Measurements from ENCODE around the gene CRAT. TPM values are rescaled to one million over a fixed set of nuclear protein-coding genes. Genes with fewer than 3 reads are reported as not detected.

The CRAT gene
- polyA plus RNA-seq (2013, experiment 1 of 2): 1.8 TPM
- 1.5 TPM for polyA plus RNA-seq (2013, experiment 2 of 2)

DNA sequence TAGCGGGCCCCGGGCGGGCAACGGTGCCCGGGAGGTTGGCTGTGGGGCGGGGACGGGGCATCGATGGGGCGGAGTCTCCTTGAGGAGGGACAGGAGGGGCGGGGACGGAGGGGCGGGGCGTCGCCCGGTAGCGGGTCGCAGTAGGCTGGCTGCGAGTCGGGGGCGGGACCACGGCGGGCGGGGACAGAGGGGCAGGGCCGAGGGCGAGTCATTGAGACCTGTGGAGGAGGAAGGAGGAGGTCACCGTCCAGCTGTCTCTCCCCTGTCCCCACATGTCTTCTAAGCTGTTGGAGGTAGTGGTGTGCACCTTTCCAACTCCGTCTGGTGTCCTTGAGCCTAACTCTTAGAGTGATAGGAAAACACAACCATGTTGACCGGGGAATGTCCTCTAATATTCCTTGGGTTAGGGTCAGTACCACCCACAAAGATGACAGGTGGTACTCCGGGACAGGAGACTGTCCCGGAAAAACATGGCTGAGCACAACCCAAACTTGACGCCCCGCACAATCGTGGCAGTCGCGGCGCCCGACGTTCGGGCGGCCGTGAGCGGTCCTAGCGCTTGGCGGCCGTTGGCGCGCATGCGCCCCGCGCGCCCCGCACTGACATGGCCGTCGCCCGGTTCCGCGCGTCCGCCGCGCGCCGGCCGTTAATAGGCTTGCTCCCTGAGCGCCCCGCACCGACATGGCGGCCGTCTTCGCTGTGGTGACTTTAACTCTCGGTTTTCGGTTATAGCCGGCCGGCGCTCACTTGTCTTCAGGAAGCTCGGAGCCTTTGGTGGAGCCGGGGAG is at the start of gene CRAT, which contains the start of gene PTPA:
Gene CRAT, minus strand, starts transcription at position 54 of the 788 bp plus-strand sequence. CDS start 284 bp downstream, outside the sequence.
Gene PTPA, plus strand, starts transcription at position 676 of the 788 bp plus-strand sequence. CDS start 186 bp downstream, outside the sequence.
- H3K9ac ChIP-seq (ENCODE audit: low read length): peak within 1 kb of the TSS; percentile 98
- H3K4me1 ChIP-seq (ENCODE audit: control insufficient read depth, low read depth, low read length): no peaks in the 10 kb centered on the region
- peaks cover 18% of the 10 kb centered on the region for H3K79me2 ChIP-seq (ENCODE audit: control insufficient read depth, insufficient read depth, low read length)
- H4K8ac ChIP-seq (ENCODE audit: low read depth, low read length): no peak within 1 kb of the TSS
- H2AK5ac ChIP-seq (ENCODE audit: low read length): peak within 1 kb of the TSS; percentile 94
- peak within 1 kb of the TSS; percentile 96 for H2BK5ac ChIP-seq (ENCODE audit: low read length)
- peak within 1 kb of the TSS; percentile 56 for H4K5ac ChIP-seq (ENCODE audit: low read length)
- no peak within 1 kb of the TSS for H2BK120ac ChIP-seq (ENCODE audit: low read depth, low read length)
- peak within 1 kb of the TSS; percentile 97 for H3K4ac ChIP-seq (ENCODE audit: low read depth, low read length)
- H3K79me1 ChIP-seq (ENCODE audit: low read length): no peaks in the 10 kb centered on the region
- peak within 1 kb of the TSS; percentile 84 for H3K4me3 ChIP-seq (ENCODE audit: low read length)
- H2BK15ac ChIP-seq (replicated peaks; ENCODE audit: low read depth): no peak within 1 kb of the TSS
- H3K27me3 ChIP-seq (ENCODE audit: insufficient read depth, low read length, poor library complexity): no peaks in the 10 kb centered on the region
- peak within 1 kb of the TSS; percentile 99 for H3K56ac ChIP-seq (ENCODE audit: low read length)
- peak within 1 kb of the TSS; percentile 100 for H3K4me2 ChIP-seq (ENCODE audit: low read length)
- WGBS (ENCODE audit: extremely low coverage, insufficient coverage, low lambda C conversion rate): no CpG with 5 or more reads among the region's 77 CpGs
- DNase-seq: peak; percentile 95
- H3K27ac ChIP-seq (ENCODE audit: low read depth, low read length): peak within 1 kb of the TSS; percentile 94
- H3K23ac ChIP-seq (ENCODE audit: low read length): peak within 1 kb of the TSS; percentile 98
- H3K36me3 ChIP-seq (ENCODE audit: control insufficient read depth, insufficient read depth, low read length): no peaks in the 10 kb centered on the region
- H3K18ac ChIP-seq (ENCODE audit: low read length): peak within 1 kb of the TSS; percentile 91

DNA sequence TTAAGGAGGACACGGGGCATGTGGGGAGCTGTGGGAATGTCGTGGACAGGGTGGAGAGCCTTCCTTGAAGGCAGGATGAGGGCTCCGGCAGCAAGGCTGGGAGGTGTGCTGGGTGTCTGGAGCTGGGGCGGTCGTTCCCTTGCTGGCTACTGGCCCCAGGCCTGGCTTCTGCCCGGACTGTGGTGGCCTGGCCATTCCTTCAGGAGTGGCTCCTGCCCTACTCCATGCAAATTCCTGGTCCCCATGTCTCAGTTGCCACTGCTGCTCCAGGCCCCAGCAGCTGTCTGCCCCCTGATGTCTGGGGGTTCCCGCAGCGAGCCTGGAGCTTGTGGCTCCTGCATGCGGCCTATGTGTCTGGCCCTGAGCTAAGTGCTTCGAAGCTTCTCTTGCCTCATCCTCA is 45.6 kb upstream of the CRAT start:
- no peaks in the 10 kb centered on the region for H3K4me1 ChIP-seq (ENCODE audit: control insufficient read depth, low read depth, low read length)
- no peak overlapping the region for H2BK5ac ChIP-seq (ENCODE audit: low read length)
- H3K4me2 ChIP-seq (ENCODE audit: low read length): no peak overlapping the region
- H3K18ac ChIP-seq (ENCODE audit: low read length): no peak overlapping the region
- no peak overlapping the region for H3K4ac ChIP-seq (ENCODE audit: low read depth, low read length)
- no peak overlapping the region for H3K4me3 ChIP-seq (ENCODE audit: low read length)
- H3K27ac ChIP-seq (ENCODE audit: low read depth, low read length): no peak overlapping the region
- H3K79me2 ChIP-seq (ENCODE audit: control insufficient read depth, insufficient read depth, low read length): no peaks in the 10 kb centered on the region
- H2AK5ac ChIP-seq (ENCODE audit: low read length): no peak overlapping the region
- H3K23ac ChIP-seq (ENCODE audit: low read length): no peak overlapping the region
- no peak for DNase-seq
- H4K8ac ChIP-seq (ENCODE audit: low read depth, low read length): no peak overlapping the region
- no peaks in the 10 kb centered on the region for H3K79me1 ChIP-seq (ENCODE audit: low read length)
- H3K36me3 ChIP-seq (ENCODE audit: control insufficient read depth, insufficient read depth, low read length): peaks cover 8% of the 10 kb centered on the region
- no peak overlapping the region for H3K56ac ChIP-seq (ENCODE audit: low read length)
- H3K9ac ChIP-seq (ENCODE audit: low read length): no peak overlapping the region
- H4K5ac ChIP-seq (ENCODE audit: low read length): no peak overlapping the region
- no peaks in the 10 kb centered on the region for H3K27me3 ChIP-seq (ENCODE audit: insufficient read depth, low read length, poor library complexity)
- no peak overlapping the region for H2BK120ac ChIP-seq (ENCODE audit: low read depth, low read length)
- H2BK15ac ChIP-seq (replicated peaks; ENCODE audit: low read depth): no peak overlapping the region
- WGBS (ENCODE audit: extremely low coverage, insufficient coverage, low lambda C conversion rate): no CpG with 5 or more reads among the region's 10 CpGs

DNA sequence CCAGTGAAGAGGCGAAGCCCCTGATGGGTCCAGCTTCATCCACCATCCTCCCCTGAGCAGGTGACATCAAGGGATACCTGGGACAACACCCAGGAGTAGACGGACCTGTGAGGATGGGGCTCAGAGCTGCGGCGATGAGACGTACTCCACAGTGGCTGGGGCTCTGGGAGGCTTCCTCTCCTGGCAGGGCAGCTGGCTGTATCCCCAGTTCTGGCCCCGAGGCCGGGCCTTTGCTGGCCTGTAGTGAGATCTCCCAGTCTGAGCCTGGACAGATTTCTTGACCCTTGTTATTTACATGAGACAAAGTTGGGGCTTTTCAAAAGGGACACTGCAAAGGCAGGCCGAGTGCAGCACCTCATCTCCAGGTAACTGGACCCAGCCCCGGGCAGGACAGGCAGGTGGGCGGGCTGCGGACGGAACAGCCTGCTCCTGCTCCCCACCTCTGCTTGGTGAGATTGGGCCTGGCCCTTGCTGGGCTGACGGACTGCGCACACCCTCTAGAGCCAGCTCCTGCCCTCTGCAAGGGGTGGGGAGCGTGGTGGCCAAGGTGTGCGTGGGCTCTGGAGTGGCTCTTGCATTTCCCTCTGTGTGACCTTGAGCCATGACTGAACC is 44.4 kb upstream of the CRAT start:
- H3K18ac ChIP-seq (ENCODE audit: low read length): no peak overlapping the region
- H3K27me3 ChIP-seq (ENCODE audit: insufficient read depth, low read length, poor library complexity): no peaks in the 10 kb centered on the region
- no CpG with 5 or more reads among the region's 16 CpGs for WGBS (ENCODE audit: extremely low coverage, insufficient coverage, low lambda C conversion rate)
- no peak overlapping the region for H2BK5ac ChIP-seq (ENCODE audit: low read length)
- no peaks in the 10 kb centered on the region for H3K4me1 ChIP-seq (ENCODE audit: control insufficient read depth, low read depth, low read length)
- no peaks in the 10 kb centered on the region for H3K79me1 ChIP-seq (ENCODE audit: low read length)
- no peak overlapping the region for H4K8ac ChIP-seq (ENCODE audit: low read depth, low read length)
- H3K56ac ChIP-seq (ENCODE audit: low read length): no peak overlapping the region
- H3K79me2 ChIP-seq (ENCODE audit: control insufficient read depth, insufficient read depth, low read length): no peaks in the 10 kb centered on the region
- H3K4me3 ChIP-seq (ENCODE audit: low read length): no peak overlapping the region
- H3K9ac ChIP-seq (ENCODE audit: low read length): no peak overlapping the region
- no peak overlapping the region for H2BK15ac ChIP-seq (replicated peaks; ENCODE audit: low read depth)
- H3K27ac ChIP-seq (ENCODE audit: low read depth, low read length): no peak overlapping the region
- peaks cover 8% of the 10 kb centered on the region for H3K36me3 ChIP-seq (ENCODE audit: control insufficient read depth, insufficient read depth, low read length)
- H2BK120ac ChIP-seq (ENCODE audit: low read depth, low read length): no peak overlapping the region
- no peak overlapping the region for H4K5ac ChIP-seq (ENCODE audit: low read length)
- DNase-seq: no peak
- no peak overlapping the region for H3K23ac ChIP-seq (ENCODE audit: low read length)
- no peak overlapping the region for H2AK5ac ChIP-seq (ENCODE audit: low read length)
- no peak overlapping the region for H3K4me2 ChIP-seq (ENCODE audit: low read length)
- H3K4ac ChIP-seq (ENCODE audit: low read depth, low read length): no peak overlapping the region

DNA sequence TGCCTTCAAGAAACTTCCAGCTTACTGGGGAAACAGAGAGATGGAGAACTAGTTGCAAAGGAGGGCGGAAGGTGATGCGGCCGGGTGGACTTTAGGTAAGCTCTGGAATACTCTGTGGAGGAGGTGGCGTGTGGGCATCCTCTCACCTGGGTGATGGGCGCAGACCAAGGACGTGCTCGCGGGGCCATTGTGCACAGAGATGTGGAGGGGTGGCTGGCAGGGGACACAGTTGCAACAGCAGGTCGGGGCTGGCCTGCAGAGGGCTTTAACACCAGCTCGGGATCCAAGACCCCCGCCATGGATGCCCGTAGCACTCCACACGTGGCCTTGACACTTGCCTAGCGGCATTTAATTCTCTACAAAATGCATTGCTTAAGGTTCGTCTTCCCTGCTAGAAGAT is 40.9 kb upstream of the CRAT start:
- Histone ChIP-seq H3K18ac (ENCODE audit: low read length) (no peak overlapping the region), H3K4me2 (ENCODE audit: low read length) (no peak overlapping the region), H3K4me3 (ENCODE audit: low read length) (no peak overlapping the region), H3K79me1 (ENCODE audit: low read length) (peaks cover 1% of the 10 kb centered on the region), H3K4me1 (ENCODE audit: control insufficient read depth, low read depth, low read length) (peaks cover under 1% of the 10 kb centered on the region), H4K8ac (ENCODE audit: low read depth, low read length) (no peak overlapping the region), H3K36me3 (ENCODE audit: control insufficient read depth, insufficient read depth, low read length) (peaks cover 11% of the 10 kb centered on the region), H2BK5ac (ENCODE audit: low read length) (no peak overlapping the region), H3K27ac (ENCODE audit: low read depth, low read length) (no peak overlapping the region), H3K56ac (ENCODE audit: low read length) (no peak overlapping the region), H3K23ac (ENCODE audit: low read length) (no peak overlapping the region), H3K79me2 (ENCODE audit: control insufficient read depth, insufficient read depth, low read length) (no peaks in the 10 kb centered on the region), H4K5ac (ENCODE audit: low read length) (no peak overlapping the region), H3K9ac (ENCODE audit: low read length) (no peak overlapping the region), H2BK15ac (replicated peaks; ENCODE audit: low read depth) (no peak overlapping the region), H2AK5ac (ENCODE audit: low read length) (no peak overlapping the region), H2BK120ac (ENCODE audit: low read depth, low read length) (no peak overlapping the region), H3K27me3 (ENCODE audit: insufficient read depth, low read length, poor library complexity) (no peaks in the 10 kb centered on the region), H3K4ac (ENCODE audit: low read depth, low read length) (no peak overlapping the region)
- no peak for DNase-seq
- no CpG with 5 or more reads among the region's 15 CpGs for WGBS (ENCODE audit: extremely low coverage, insufficient coverage, low lambda C conversion rate)

DNA sequence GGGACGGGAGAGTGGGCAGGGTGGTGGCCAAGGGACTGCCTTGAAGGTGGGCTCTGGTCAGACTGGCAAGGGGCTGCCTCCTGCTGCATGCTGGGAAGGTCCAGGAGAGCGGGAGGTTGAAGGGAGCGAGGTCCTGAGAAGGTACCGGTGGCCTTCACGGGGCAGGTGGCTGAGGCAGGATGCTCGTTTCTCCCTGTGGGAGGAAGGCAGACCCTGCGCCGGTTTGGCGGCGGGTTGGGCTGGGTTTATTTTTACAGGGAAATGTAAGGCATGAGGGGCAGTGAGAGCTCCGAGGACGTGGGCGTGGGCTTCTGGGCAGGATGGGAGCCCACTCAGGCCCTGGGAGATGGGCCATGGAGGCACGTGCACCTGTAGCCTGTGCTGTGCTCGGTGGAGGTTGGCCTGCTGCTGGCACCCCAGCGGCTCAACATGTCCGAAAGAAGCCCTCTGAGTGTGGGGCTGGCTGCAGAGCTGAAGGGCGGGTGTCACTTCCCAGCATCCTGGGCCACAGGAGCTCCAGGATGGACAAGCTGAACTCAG is 40.1 kb upstream of the CRAT start:
- Histone ChIP-seq H3K4me1 (ENCODE audit: control insufficient read depth, low read depth, low read length) (peaks cover 2% of the 10 kb centered on the region), H3K4me2 (ENCODE audit: low read length) (no peak overlapping the region)

More for the DNA sequence above, 40.1 kb upstream of the CRAT start:
- no peaks in the 10 kb centered on the region for H3K27me3 ChIP-seq (ENCODE audit: insufficient read depth, low read length, poor library complexity)
- H4K5ac ChIP-seq (ENCODE audit: low read length): no peak overlapping the region
- WGBS (ENCODE audit: extremely low coverage, insufficient coverage, low lambda C conversion rate): no CpG with 5 or more reads among the region's 18 CpGs
- no peak overlapping the region for H2BK15ac ChIP-seq (replicated peaks; ENCODE audit: low read depth)
- H2AK5ac ChIP-seq (ENCODE audit: low read length): no peak overlapping the region
- H2BK120ac ChIP-seq (ENCODE audit: low read depth, low read length): no peak overlapping the region
- no peak for DNase-seq
- no peak overlapping the region for H3K9ac ChIP-seq (ENCODE audit: low read length)
- peaks cover 9% of the 10 kb centered on the region for H3K36me3 ChIP-seq (ENCODE audit: control insufficient read depth, insufficient read depth, low read length)
- H3K79me2 ChIP-seq (ENCODE audit: control insufficient read depth, insufficient read depth, low read length): no peaks in the 10 kb centered on the region
- H3K27ac ChIP-seq (ENCODE audit: low read depth, low read length): no peak overlapping the region
- H3K18ac ChIP-seq (ENCODE audit: low read length): no peak overlapping the region
- no peak overlapping the region for H4K8ac ChIP-seq (ENCODE audit: low read depth, low read length)
- H3K23ac ChIP-seq (ENCODE audit: low read length): no peak overlapping the region
- H3K4ac ChIP-seq (ENCODE audit: low read depth, low read length): no peak overlapping the region
- H3K56ac ChIP-seq (ENCODE audit: low read length): no peak overlapping the region
- H3K79me1 ChIP-seq (ENCODE audit: low read length): peaks cover 1% of the 10 kb centered on the region
- H3K4me3 ChIP-seq (ENCODE audit: low read length): no peak overlapping the region
- H2BK5ac ChIP-seq (ENCODE audit: low read length): no peak overlapping the region

Data from mesendoderm (in vitro differentiated cells).